GM12801 (cell line): ENCODE results near the gene TTN.

Source experiments
- TF ChIP-seq, protein P1 (sequence below): IDR thresholded peaks from one replicate; pipeline ENCODE4 v1.5.1; 2011; ENCODE audit warnings: control low read depth; ENCODE audit not compliant: insufficient read length; ENCODE audit errors: extremely low read depth

The TTN gene

DNA sequence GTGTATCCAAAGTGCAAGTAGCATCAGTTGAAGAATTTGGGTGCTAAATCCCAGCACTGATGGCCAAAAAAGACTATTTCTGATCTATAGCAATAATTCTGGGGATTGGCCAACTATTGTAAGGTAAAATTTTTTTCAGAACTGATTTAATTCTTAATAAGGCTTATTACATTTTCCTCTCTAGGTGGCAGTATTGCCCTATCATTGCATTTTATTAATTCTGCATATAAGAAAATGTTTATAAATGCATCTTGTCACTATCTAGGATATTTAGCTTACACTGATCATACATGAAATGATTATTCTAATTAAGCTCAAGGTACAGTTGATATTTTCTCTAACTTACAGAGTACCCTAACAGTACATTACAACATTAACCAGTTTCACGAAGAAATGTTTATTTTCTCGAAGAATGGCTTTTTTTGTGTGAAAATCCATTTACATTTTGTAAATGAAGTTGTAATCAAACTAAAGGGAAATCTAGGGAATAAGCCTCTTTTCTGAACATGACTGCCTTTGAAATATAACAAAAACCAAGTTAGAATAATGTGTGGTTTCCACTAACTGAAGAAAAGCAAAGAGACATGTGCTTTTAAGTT, 11.0 kb downstream of the TTN start:
- TF ChIP-seq, protein P1, sequence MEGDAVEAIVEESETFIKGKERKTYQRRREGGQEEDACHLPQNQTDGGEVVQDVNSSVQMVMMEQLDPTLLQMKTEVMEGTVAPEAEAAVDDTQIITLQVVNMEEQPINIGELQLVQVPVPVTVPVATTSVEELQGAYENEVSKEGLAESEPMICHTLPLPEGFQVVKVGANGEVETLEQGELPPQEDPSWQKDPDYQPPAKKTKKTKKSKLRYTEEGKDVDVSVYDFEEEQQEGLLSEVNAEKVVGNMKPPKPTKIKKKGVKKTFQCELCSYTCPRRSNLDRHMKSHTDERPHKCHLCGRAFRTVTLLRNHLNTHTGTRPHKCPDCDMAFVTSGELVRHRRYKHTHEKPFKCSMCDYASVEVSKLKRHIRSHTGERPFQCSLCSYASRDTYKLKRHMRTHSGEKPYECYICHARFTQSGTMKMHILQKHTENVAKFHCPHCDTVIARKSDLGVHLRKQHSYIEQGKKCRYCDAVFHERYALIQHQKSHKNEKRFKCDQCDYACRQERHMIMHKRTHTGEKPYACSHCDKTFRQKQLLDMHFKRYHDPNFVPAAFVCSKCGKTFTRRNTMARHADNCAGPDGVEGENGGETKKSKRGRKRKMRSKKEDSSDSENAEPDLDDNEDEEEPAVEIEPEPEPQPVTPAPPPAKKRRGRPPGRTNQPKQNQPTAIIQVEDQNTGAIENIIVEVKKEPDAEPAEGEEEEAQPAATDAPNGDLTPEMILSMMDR: no peak

DNA sequence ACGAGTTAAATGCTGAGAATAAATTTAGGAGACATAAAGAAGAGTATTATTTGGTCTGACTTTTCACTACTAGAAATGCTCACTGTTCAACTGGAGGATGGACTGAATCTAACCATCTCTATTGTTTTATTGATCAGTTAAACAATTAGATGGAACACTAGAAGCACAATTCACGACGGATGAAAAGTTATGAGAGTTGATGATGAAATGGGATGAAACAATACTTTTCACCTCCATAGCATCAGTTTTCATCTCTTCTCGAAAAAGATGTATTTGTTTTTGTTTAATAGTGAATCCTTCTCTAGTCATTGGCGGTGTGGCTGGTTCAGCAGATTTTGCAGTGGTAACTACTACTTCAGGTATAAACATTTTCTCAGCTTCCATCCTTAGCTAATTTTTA, 19.3 kb downstream of the TTN start:
- TF ChIP-seq, protein P1: no peak

DNA sequence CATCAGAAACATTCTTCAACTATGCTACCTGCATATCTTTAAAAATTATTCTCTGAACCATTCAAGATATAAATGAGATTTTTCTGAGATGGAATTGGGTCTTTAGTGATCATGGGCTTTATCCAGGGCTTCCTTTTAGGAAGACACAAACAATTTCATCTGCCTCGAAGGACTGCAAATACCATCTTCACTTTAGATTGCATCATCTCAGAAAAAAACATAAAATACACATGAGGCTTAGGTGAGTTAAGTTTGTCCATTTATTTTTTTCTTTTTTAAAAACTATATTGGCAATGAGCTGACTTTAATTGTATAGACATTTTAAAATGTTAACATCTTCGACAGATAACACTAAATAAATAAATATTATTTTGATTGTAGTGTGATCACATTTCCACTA, 20.1 kb downstream of the TTN start:
- TF ChIP-seq, protein P1: no peak

DNA sequence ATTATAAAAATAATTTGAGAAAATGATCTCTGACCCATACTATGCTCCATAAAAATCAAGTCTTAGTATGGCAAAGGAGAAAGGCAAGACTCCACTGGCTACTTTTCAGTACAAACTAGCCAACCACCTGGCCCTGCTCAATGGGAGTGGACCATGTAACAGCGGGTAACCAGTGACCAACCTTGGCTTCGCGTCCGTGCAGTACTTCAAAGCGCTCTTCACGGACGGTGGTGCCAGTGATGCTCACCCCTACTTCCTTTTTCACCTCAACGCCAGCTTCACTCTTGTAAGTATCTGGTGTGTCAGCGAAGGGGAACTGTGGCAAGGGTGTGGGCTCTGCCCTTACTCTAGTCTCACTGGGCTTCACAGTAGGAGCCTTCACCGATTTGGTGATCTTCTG, 23.3 kb downstream of the TTN start:
- TF ChIP-seq, protein P1: no peak

DNA sequence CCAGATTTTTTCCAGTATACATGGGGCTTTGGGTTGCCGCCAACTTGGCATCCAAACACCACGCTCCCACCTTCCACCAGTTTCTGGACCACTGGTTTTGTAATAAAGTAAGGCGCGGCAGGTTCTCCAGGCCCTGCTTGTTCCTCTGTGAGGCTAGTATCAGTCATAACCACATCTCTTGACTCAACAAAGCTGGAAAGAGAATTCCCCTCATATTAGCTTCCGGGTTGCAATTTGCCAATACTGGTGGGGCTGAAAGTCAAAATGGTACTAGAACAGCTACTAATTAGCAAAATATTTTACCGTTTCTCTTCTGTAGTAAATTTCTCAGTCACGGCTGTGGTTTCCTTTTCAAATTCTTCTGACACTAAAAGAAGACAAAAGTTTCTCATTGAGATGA, 25.0 kb downstream of the TTN start:
- TF ChIP-seq, protein P1: no peak

DNA sequence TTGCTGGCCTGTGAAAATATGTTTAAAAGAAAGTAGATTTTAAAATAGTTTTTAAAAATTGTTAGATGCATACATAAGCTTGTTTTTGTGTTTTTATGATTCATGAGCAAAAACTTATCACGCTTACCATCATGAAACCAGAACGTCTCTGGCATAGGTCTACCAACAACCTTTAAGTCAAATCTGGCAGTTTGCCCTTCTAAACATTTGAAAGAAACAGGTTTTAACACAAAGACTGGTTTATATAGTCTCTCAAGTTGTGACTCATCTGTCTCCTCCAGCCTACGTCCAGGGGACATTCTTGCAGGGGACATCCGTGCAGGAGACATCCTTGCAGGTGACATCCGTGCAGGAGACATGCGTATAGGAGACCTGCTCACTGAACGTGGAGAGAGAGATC, 29.6 kb downstream of the TTN start:
- TF ChIP-seq, protein P1: no peak

DNA sequence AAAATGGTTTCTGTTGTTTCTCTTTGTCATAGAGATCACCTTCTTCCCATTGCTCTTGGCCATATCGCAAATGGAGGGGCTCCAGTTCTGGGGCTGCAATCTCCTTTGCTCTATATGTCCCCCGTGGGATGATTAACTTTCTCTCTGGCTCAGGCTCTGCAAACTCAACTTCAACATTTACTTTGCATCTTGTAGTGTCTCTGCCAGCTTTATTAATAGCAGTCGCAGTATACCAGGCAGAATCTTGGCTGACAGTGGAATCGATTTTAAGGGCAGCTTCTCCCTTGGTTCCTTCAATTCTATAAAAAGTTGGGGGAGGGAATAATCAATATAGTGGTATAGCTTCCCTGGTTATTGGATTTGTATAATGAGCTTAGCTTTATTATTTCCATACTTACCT, 30.5 kb downstream of the TTN start:
- TF ChIP-seq, protein P1: no peak
